ENCODE results near the gene ARL10.

ARL10 gene

DNA sequence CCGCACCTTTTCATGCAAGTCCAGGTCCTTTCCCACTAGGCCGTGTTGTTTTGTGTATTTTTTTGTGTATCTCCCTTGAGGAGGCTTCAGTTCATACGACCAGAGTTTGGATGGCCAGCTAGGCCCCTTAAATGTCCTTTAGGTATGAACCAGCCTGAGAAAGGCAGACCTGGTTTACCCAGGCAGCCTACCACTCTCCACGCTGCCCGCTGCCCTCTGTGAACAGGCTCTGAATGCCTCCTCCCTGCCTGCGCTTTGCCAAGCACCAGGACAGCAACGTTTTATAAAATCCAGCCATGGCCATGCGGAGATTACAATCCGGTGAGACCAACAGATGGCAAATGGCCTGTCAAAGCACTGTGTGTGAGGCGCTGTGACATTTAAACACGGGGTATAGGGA, 51.7 kb downstream of the ARL10 start:
- H3K4ac ChIP-seq (ENCODE audit: low read depth, low read length) = peak overlapping the region; percentile 7
- H3K27me3 ChIP-seq (ENCODE audit: insufficient read depth, low read length) = no peaks in the 10 kb centered on the region
- peak overlapping the region; percentile 74 for H4K8ac ChIP-seq (ENCODE audit: low read depth, low read length)
- H3K23ac ChIP-seq (ENCODE audit: low read length) = no peak overlapping the region
- peak overlapping the region; percentile 12 for H3K18ac ChIP-seq (ENCODE audit: low read length)
- no peak overlapping the region for H3K9ac ChIP-seq (ENCODE audit: low read length)
- peak overlapping the region; percentile 11 for H2AK5ac ChIP-seq (ENCODE audit: low read length)
- H4K91ac ChIP-seq (ENCODE audit: low read depth, low read length) = peak overlapping the region; percentile 78
- H3K4me3 ChIP-seq (ENCODE audit: low read depth, low read length) = no peak overlapping the region
- peaks cover 14% of the 10 kb centered on the region for H3K79me2 ChIP-seq (ENCODE audit: control insufficient read depth, insufficient read depth, low read length, poor library complexity)
- H3K27ac ChIP-seq (ENCODE audit: low read depth, low read length) = no peak overlapping the region
- H3K14ac ChIP-seq (ENCODE audit: low read length) = peak overlapping the region; percentile 22
- no peak for DNase-seq
- no peaks in the 10 kb centered on the region for H3K9me3 ChIP-seq (ENCODE audit: insufficient read depth, low read depth, low read length)
- peaks cover 31 to 34% of the 10 kb centered on the region in 2 experiments for H3K4me1 ChIP-seq (ENCODE audit: control insufficient read depth in 1 of 2, insufficient read depth in 2 of 2, low read length in 2 of 2)
- WGBS (ENCODE audit: extremely low coverage, insufficient coverage, insufficient read length) = no CpG with 5 or more reads among the region's 11 CpGs
- peak overlapping the region; percentile 82 for H2BK12ac ChIP-seq (ENCODE audit: low read length)
- H2BK120ac ChIP-seq (ENCODE audit: insufficient read depth, low read length, poor library complexity) = peak overlapping the region; percentile 50
- H3K36me3 ChIP-seq (ENCODE audit: control insufficient read depth in 1 of 2, insufficient read depth in 2 of 2, low read length in 2 of 2) = peaks cover 0 to 2% of the 10 kb centered on the region in 2 experiments
- no peak overlapping the region for H4K12ac ChIP-seq (ENCODE audit: low read depth, low read length)
- H2BK5ac ChIP-seq (ENCODE audit: low read depth, low read length, poor library complexity) = peak overlapping the region; percentile 7
- H3K4me2 ChIP-seq (ENCODE audit: low read length) = peak overlapping the region; percentile 55
- peaks cover 20% of the 10 kb centered on the region for H3K79me1 ChIP-seq (ENCODE audit: low read length)
- H2AFZ ChIP-seq (ENCODE audit: insufficient read depth, low read length, poor library complexity) = peak overlapping the region; percentile 34

DNA sequence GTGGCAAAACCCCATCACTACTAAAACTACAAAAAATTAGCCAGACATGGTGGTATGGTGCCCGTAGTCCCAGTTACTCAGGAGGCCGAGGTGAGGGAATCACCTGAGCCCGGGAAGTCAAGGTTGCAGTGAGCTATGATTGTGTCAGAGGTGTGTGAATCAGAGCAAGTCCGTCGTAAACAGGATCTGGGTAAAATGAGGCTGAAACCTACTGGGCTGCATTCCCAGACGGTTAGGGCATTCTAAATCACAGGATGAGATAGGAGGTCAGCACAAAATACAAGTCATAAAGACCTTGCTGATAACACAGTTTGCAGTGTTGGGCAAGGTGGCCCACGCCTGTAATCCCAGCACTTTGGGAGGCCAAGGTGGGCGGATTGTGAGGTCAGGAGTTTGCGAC, 53.0 kb downstream of the ARL10 start:
- H3K79me2 ChIP-seq (ENCODE audit: control insufficient read depth, insufficient read depth, low read length, poor library complexity) = peaks cover 14% of the 10 kb centered on the region
- H4K8ac ChIP-seq (ENCODE audit: low read depth, low read length) = no peak overlapping the region
- H3K27me3 ChIP-seq (ENCODE audit: insufficient read depth, low read length) = no peaks in the 10 kb centered on the region
- H3K23ac ChIP-seq (ENCODE audit: low read length) = no peak overlapping the region
- peaks cover 20% of the 10 kb centered on the region for H3K79me1 ChIP-seq (ENCODE audit: low read length)
- no peak overlapping the region for H3K14ac ChIP-seq (ENCODE audit: low read length)
- no peak overlapping the region for H4K12ac ChIP-seq (ENCODE audit: low read depth, low read length)
- no peak overlapping the region for H2AFZ ChIP-seq (ENCODE audit: insufficient read depth, low read length, poor library complexity)
- H3K4me2 ChIP-seq (ENCODE audit: low read length) = peak overlapping the region; percentile 42
- DNase-seq = peak; percentile 97
- H3K18ac ChIP-seq (ENCODE audit: low read length) = no peak overlapping the region
- no peak overlapping the region for H3K9ac ChIP-seq (ENCODE audit: low read length)
- H3K9me3 ChIP-seq (ENCODE audit: insufficient read depth, low read depth, low read length) = no peaks in the 10 kb centered on the region
- H2BK12ac ChIP-seq (ENCODE audit: low read length) = no peak overlapping the region
- peaks cover 0 to 2% of the 10 kb centered on the region in 2 experiments for H3K36me3 ChIP-seq (ENCODE audit: control insufficient read depth in 1 of 2, insufficient read depth in 2 of 2, low read length in 2 of 2)
- no CpG with 5 or more reads among the region's 9 CpGs for WGBS (ENCODE audit: extremely low coverage, insufficient coverage, insufficient read length)
- H3K27ac ChIP-seq (ENCODE audit: low read depth, low read length) = peak overlapping the region; percentile 55
- no peak overlapping the region for H2AK5ac ChIP-seq (ENCODE audit: low read length)
- peaks cover 24 to 26% of the 10 kb centered on the region in 2 experiments for H3K4me1 ChIP-seq (ENCODE audit: control insufficient read depth in 1 of 2, insufficient read depth in 2 of 2, low read length in 2 of 2)
- peak overlapping the region; percentile 76 for H4K91ac ChIP-seq (ENCODE audit: low read depth, low read length)
- no peak overlapping the region for H3K4ac ChIP-seq (ENCODE audit: low read depth, low read length)
- H2BK5ac ChIP-seq (ENCODE audit: low read depth, low read length, poor library complexity) = no peak overlapping the region
- H2BK120ac ChIP-seq (ENCODE audit: insufficient read depth, low read length, poor library complexity) = no peak overlapping the region
- no peak overlapping the region for H3K4me3 ChIP-seq (ENCODE audit: low read depth, low read length)

DNA sequence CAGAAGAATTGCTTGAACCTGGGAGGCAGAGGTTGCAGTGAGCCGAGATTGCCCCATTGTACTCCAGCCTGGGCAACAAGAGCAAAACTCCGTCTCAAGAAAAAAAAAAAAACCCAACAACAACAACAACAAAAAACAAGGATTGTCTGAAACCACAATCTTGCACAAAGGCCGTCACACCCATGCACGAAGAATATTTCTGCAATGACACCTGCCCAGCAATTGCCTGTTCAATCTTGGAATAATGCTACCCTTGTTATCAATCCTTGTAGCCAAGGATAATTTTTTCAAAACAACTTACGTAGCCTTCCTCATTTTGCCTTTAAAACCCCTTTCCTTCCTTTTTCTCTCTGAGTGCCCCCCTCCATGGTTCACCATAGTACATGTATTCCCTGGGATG, 54.8 kb downstream of the ARL10 start:
- H3K36me3 ChIP-seq (ENCODE audit: control insufficient read depth in 1 of 2, insufficient read depth in 2 of 2, low read length in 2 of 2) = no peaks in the 10 kb centered on the region
- H3K4me3 ChIP-seq (ENCODE audit: low read depth, low read length) = no peak overlapping the region
- H2AFZ ChIP-seq (ENCODE audit: insufficient read depth, low read length, poor library complexity) = no peak overlapping the region
- peak; percentile 70 to 81 for DNase-seq
- no peak overlapping the region for H3K9ac ChIP-seq (ENCODE audit: low read length)
- no peak overlapping the region for H4K8ac ChIP-seq (ENCODE audit: low read depth, low read length)
- no peak overlapping the region for H2BK120ac ChIP-seq (ENCODE audit: insufficient read depth, low read length, poor library complexity)
- no peak overlapping the region for H3K23ac ChIP-seq (ENCODE audit: low read length)
- H3K9me3 ChIP-seq (ENCODE audit: insufficient read depth, low read depth, low read length) = no peaks in the 10 kb centered on the region
- peaks cover 14% of the 10 kb centered on the region in 2 experiments for H3K4me1 ChIP-seq (ENCODE audit: control insufficient read depth in 1 of 2, insufficient read depth in 2 of 2, low read length in 2 of 2)
- H3K18ac ChIP-seq (ENCODE audit: low read length) = no peak overlapping the region
- H4K12ac ChIP-seq (ENCODE audit: low read depth, low read length) = no peak overlapping the region
- no peak overlapping the region for H2AK5ac ChIP-seq (ENCODE audit: low read length)
- no peak overlapping the region for H3K14ac ChIP-seq (ENCODE audit: low read length)
- no peak overlapping the region for H2BK12ac ChIP-seq (ENCODE audit: low read length)
- H3K79me1 ChIP-seq (ENCODE audit: low read length) = peaks cover 20% of the 10 kb centered on the region
- H2BK5ac ChIP-seq (ENCODE audit: low read depth, low read length, poor library complexity) = no peak overlapping the region
- H3K4me2 ChIP-seq (ENCODE audit: low read length) = no peak overlapping the region
- no CpG with 5 or more reads among the region's 5 CpGs for WGBS (ENCODE audit: extremely low coverage, insufficient coverage, insufficient read length)
- no peak overlapping the region for H3K4ac ChIP-seq (ENCODE audit: low read depth, low read length)
- H4K91ac ChIP-seq (ENCODE audit: low read depth, low read length) = no peak overlapping the region
- no peaks in the 10 kb centered on the region for H3K27me3 ChIP-seq (ENCODE audit: insufficient read depth, low read length)
- H3K27ac ChIP-seq (ENCODE audit: low read depth, low read length) = no peak overlapping the region
- peaks cover 9% of the 10 kb centered on the region for H3K79me2 ChIP-seq (ENCODE audit: control insufficient read depth, insufficient read depth, low read length, poor library complexity)

- Histone ChIP-seq H2AK5ac (ENCODE audit: low read length) (no peak overlapping the region), H3K27ac (ENCODE audit: low read depth, low read length) (no peak overlapping the region), H2AFZ (ENCODE audit: insufficient read depth, low read length, poor library complexity) (no peak overlapping the region), H4K91ac (ENCODE audit: low read depth, low read length) (no peak overlapping the region), H3K14ac (ENCODE audit: low read length) (no peak overlapping the region), H3K23ac (ENCODE audit: low read length) (no peak overlapping the region), H3K18ac (ENCODE audit: low read length) (no peak overlapping the region), H2BK5ac (ENCODE audit: low read depth, low read length, poor library complexity) (no peak overlapping the region), H3K79me1 (ENCODE audit: low read length) (peaks cover 14% of the 10 kb centered on the region), H4K8ac (ENCODE audit: low read depth, low read length) (no peak overlapping the region), H4K12ac (ENCODE audit: low read depth, low read length) (no peak overlapping the region), H3K4me3 (ENCODE audit: low read depth, low read length) (no peak overlapping the region), H3K9ac (ENCODE audit: low read length) (no peak overlapping the region), H3K4me2 (ENCODE audit: low read length) (no peak overlapping the region), H3K27me3 (ENCODE audit: insufficient read depth, low read length) (no peaks in the 10 kb centered on the region), H3K4ac (ENCODE audit: low read depth, low read length) (no peak overlapping the region), H3K36me3 (ENCODE audit: control insufficient read depth in 1 of 2, insufficient read depth in 2 of 2, low read length in 2 of 2) (no peaks in the 10 kb centered on the region), H3K9me3 (ENCODE audit: insufficient read depth, low read depth, low read length) (no peaks in the 10 kb centered on the region), H3K4me1 (ENCODE audit: control insufficient read depth in 1 of 2, insufficient read depth in 2 of 2, low read length in 2 of 2) (peaks cover 9 to 10% of the 10 kb centered on the region in 2 experiments), H3K79me2 (ENCODE audit: control insufficient read depth, insufficient read depth, low read length, poor library complexity) (peaks cover 2% of the 10 kb centered on the region), H2BK12ac (ENCODE audit: low read length) (no peak overlapping the region), H2BK120ac (ENCODE audit: insufficient read depth, low read length, poor library complexity) (no peak overlapping the region)
- peak in 1 of 2 donors; percentile 42 for DNase-seq
- WGBS (ENCODE audit: extremely low coverage, insufficient coverage, insufficient read length) = no CpG with 5 or more reads among the region's 2 CpGs
Measured at GRCh38 chr5:176420972-176421544, 55.8 kb downstream of the ARL10 start.

Measured in trophoblast cell (in vitro differentiated cells and primary cell).